KMS-11 (cell line): Measurements from ENCODE around the gene POU6F1.

Experiments used
- H2AFZ ChIP-seq: fragments of 200-600 bp; sonication (generic); 2 replicates; pipeline ENCODE4 v1.6.1; 2016; ENCODE audit warnings: antibody characterized with exemption, mixed run types, low read depth
- H3K27ac ChIP-seq: fragments of 200-600 bp; sonication (generic); 2 replicates; pipeline ENCODE4 v1.6.1; 2016; ENCODE audit warnings: mild to moderate bottlenecking, mixed run types
- H3K27me3 ChIP-seq: fragments of 200-600 bp; sonication (generic); 2 replicates; pipeline ENCODE4 v1.6.1; 2017; ENCODE audit warnings: mild to moderate bottlenecking, low read depth, mixed run types, moderate library complexity; ENCODE audit not compliant: insufficient read depth
- H3K36me3 ChIP-seq: fragments of 200-600 bp; sonication (generic); 2 replicates; pipeline ENCODE4 v1.6.1; 2017; ENCODE audit warnings: mild to moderate bottlenecking, mixed run types; ENCODE audit not compliant: insufficient read depth
- H3K4me1 ChIP-seq: fragments of 200-600 bp; sonication (generic); 2 replicates; pipeline ENCODE4 v1.6.1; 2016; ENCODE audit warnings: mild to moderate bottlenecking, low read depth, mixed run types; ENCODE audit not compliant: poor library complexity, severe bottlenecking
- H3K4me2 ChIP-seq: fragments of 200-600 bp; sonication (generic); 2 replicates; pipeline ENCODE4 v1.7.0; 2016; ENCODE audit warnings: mild to moderate bottlenecking, mixed run types
- H3K4me3 ChIP-seq: fragments of 200-600 bp; sonication (generic); IDR thresholded peaks from 2 replicates; pipeline ENCODE4 v1.6.1; 2017; ENCODE audit warnings: low read depth, low read length, mixed read lengths; ENCODE audit not compliant: insufficient read depth
- H3K79me2 ChIP-seq: fragments of 200-600 bp; sonication (generic); 2 replicates; pipeline ENCODE4 v1.6.1; 2016; ENCODE audit warnings: low read depth, mixed run types; ENCODE audit not compliant: insufficient read depth
- H3K9ac ChIP-seq: fragments of 200-600 bp; sonication (generic); 2 replicates; pipeline ENCODE4 v1.6.1; 2016; ENCODE audit warnings: mild to moderate bottlenecking, mixed run types
- H4K20me1 ChIP-seq: fragments of 200-600 bp; sonication (generic); 2 replicates; pipeline ENCODE4 v1.6.1; 2016; ENCODE audit warnings: mild to moderate bottlenecking, mixed run types; ENCODE audit not compliant: insufficient read depth
- CTCF ChIP-seq: fragments of 200-600 bp; sonication (generic); conservative IDR thresholded peaks from 2 replicates; pipeline ENCODE4 v1.6.1; 2017; ENCODE audit warnings: low read depth, mild to moderate bottlenecking, antibody characterized with exemption, low read length, moderate library complexity, mixed read lengths

Gene POU6F1

DNA sequence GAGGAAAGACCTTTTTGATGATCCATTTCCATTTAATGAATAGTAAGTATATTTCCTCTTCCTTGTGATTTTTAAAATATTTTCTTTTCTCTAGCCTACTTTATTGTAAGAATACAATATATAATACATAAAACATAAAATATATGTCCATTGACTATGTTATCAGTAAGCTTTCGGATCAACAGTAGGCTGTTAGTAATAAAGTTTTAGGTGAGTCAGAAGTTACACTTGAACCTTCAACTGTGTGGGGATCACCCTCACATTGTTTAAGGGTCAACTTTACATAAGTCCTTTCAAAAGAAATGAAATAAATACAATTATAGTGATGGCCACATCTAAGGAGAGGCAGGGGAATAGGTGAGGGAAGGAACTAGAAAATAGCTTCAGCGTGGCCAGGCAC, 40.0 kb downstream of the POU6F1 start:
- TF ChIP-seq CTCF: no peak
- no peak overlapping the region for H3K4me2 ChIP-seq
- H4K20me1 ChIP-seq: no peaks in the 10 kb centered on the region
- no peak overlapping the region for H3K27ac ChIP-seq
- no peaks in the 10 kb centered on the region for H3K27me3 ChIP-seq
- no peak overlapping the region for H3K9ac ChIP-seq
- no peaks in the 10 kb centered on the region for H3K4me1 ChIP-seq
- H2AFZ ChIP-seq: no peak overlapping the region
- no peaks in the 10 kb centered on the region for H3K36me3 ChIP-seq
- H3K79me2 ChIP-seq: no peaks in the 10 kb centered on the region
- no peak overlapping the region for H3K4me3 ChIP-seq

GRCh38 chr12:51174501-51174900, 43.4 kb downstream of the POU6F1 start:
- Histone ChIP-seq H3K9ac (no peak overlapping the region), H3K4me1 (no peaks in the 10 kb centered on the region), H3K79me2 (no peaks in the 10 kb centered on the region), H2AFZ (no peak overlapping the region), H3K4me2 (no peak overlapping the region), H3K27ac (no peak overlapping the region), H3K27me3 (no peaks in the 10 kb centered on the region), H4K20me1 (no peaks in the 10 kb centered on the region), H3K36me3 (no peaks in the 10 kb centered on the region), H3K4me3 (no peak overlapping the region)
- TF ChIP-seq CTCF: no peak

DNA sequence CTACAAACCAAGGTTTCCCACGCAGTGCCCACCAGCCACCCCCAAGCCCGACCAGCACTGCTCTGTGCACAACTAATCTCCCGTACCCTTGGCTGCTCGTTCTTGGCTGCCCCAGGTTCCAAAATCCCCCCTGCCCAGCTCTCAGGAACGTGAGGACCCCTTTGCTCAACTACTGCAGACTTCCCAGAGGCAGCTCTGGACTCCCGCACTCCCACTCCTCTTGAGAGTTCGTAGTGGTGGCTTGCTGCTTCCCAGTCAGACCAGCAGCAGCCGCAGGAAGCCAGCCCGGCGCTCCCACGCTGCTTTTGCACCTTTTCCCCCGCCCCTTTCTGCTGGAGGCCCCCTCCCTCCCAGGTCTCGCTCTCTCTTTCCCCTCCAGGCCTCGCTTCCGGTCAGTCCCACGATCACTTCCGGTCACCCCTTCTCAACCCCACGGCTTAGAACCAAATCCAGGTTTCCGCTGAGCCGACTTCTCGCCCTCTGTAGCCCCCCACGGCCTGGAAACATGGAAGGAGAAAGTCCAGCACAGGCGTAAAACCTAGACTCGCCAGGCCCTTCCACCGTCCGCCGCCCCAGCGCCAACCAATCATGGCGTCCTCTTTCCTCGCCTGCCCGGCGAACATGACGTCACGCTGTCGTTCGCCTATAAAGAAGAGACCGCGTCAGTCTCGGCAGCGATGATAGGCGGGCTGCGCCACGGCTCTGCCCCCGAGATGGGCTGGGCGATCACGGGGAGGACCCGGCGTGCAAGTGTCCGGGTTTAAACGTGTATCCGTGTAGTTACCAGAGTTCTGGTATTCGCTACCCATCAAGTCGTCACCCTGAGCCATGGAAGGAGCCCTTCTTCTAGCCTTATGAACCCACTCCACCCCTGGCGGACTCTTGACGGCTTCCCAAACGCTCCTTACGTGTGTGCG, 45.1 kb downstream of the POU6F1 start, which contains the start of gene TFCP2:
Gene TFCP2, minus strand, starts transcription at position 621 of the 917 bp plus-strand sequence. CDS start 713 bp downstream, outside the sequence.
- Histone ChIP-seq H2AFZ (peak within 1 kb of the TSS; percentile 80), H3K79me2 (no peaks in the 10 kb centered on the region)

GRCh38 chr12:51171884-51172514, 45.9 kb downstream of the POU6F1 start:
- Histone ChIP-seq H3K4me3 (no peak overlapping the region), H4K20me1 (no peaks in the 10 kb centered on the region), H3K9ac (no peak overlapping the region; the same call in 1 of the 2 replicates), H2AFZ (peak overlapping the region; percentile 80; the same call in 1 of the 2 replicates), H3K4me1 (no peaks in the 10 kb centered on the region), H3K27me3 (no peaks in the 10 kb centered on the region), H3K79me2 (no peaks in the 10 kb centered on the region), H3K27ac (no peak overlapping the region), H3K4me2 (no peak overlapping the region; the same call in 1 of the 2 replicates), H3K36me3 (no peaks in the 10 kb centered on the region)
- TF ChIP-seq CTCF: no peak

More for the DNA sequence above, 45.1 kb downstream of the POU6F1 start, which contains the start of gene TFCP2:
- H3K4me3 ChIP-seq: no peak within 1 kb of the TSS
- peak within 1 kb of the TSS; percentile 65; the same call in 1 of the 2 replicates for H3K9ac ChIP-seq
- peak within 1 kb of the TSS; percentile 39; the same call in 1 of the 2 replicates for H3K4me2 ChIP-seq
- no peaks in the 10 kb centered on the region for H3K4me1 ChIP-seq
- no peaks in the 10 kb centered on the region for H3K36me3 ChIP-seq
- no peaks in the 10 kb centered on the region for H4K20me1 ChIP-seq
- no peak for TF ChIP-seq CTCF
- no peaks in the 10 kb centered on the region for H3K27me3 ChIP-seq
- peak within 1 kb of the TSS; percentile 46; the same call in 1 of the 2 replicates for H3K27ac ChIP-seq
